HEK293 (cell line): ENCODE measurements around the gene NAT14.

Source experiments
- CTCF ChIA-PET: fragments of 350-600 bp; formaldehyde crosslinking; extraction: SDS; loops from one replicate; lab custom pipeline; 2021; ENCODE audit warnings: antibody characterized with exemption; lab: Yijun Ruan, JAX
- POLR2A ChIA-PET: fragments of 300-600 bp; formaldehyde crosslinking; extraction: SDS; loops from one replicate; lab custom pipeline; 2020; ENCODE audit warnings: antibody characterized with exemption, inconsistent platforms; lab: Yijun Ruan, JAX
- H3K27ac ChIP-seq: fragments of 200-500 bp; sonication (Bioruptor generic); 2 replicates; pipeline ENCODE4 v1.5.1; 2014; ENCODE audit warnings: low read depth, low read length, control low read depth, inconsistent platforms; ENCODE audit errors: extremely low read depth
- H3K36me3 ChIP-seq, 2 experiments: fragments of 200-500 bp in 1 of 2; sonication (Bioruptor generic) in 1 of 2; 1 replicate in 1 of 2; 2 replicates in 1 of 2; pipeline ENCODE4 v1.5.1; 2014 to 2017; ENCODE audit warnings: inconsistent platforms in 2 of 2, low read length in 2 of 2; ENCODE audit not compliant: control insufficient read depth in 2 of 2, insufficient read depth in 1 of 2
- H3K4me1 ChIP-seq: fragments of 200-500 bp; sonication (Bioruptor generic); 2 replicates; pipeline ENCODE4 v1.5.1; 2014; ENCODE audit warnings: mild to moderate bottlenecking, low read length, inconsistent platforms; ENCODE audit not compliant: control insufficient read depth, insufficient read depth
- H3K4me3 ChIP-seq: 2 replicates; pipeline ENCODE4 v1.5.1; 2011; ENCODE audit warnings: low read depth, mild to moderate bottlenecking, control low read depth, low read length, moderate library complexity
- H3K9me3 ChIP-seq: fragments of 200-500 bp; sonication (Bioruptor generic); 2 replicates; pipeline ENCODE4 v1.5.1; 2014; ENCODE audit warnings: low read depth, low read length, inconsistent platforms; ENCODE audit not compliant: control insufficient read depth, insufficient read depth
- EGR2 ChIP-seq: fragments of 450-650 bp; formaldehyde crosslinking; IDR thresholded peaks from 2 replicates; pipeline ENCODE4 v1.5.1; 2016; ENCODE audit warnings: low read depth, missing biosample characterization, missing genetic modification characterization
- GLIS1 ChIP-seq: fragments of 450-650 bp; formaldehyde crosslinking; IDR thresholded peaks from 2 replicates; pipeline ENCODE4 v1.5.1; 2016; ENCODE audit warnings: missing biosample characterization, missing genetic modification characterization
- GLIS2 ChIP-seq: fragments of 450-650 bp; formaldehyde crosslinking; IDR thresholded peaks from 2 replicates; pipeline ENCODE4 v1.5.1; 2016; ENCODE audit warnings: missing biosample characterization, missing genetic modification characterization
- HOXC10 ChIP-seq: sonication (generic); formaldehyde crosslinking; IDR thresholded peaks from 2 replicates; pipeline ENCODE4 v1.8.1; 2023; ENCODE audit warnings: mild to moderate bottlenecking, missing genetic modification reagents
- KLF1 ChIP-seq: fragments of 450-650 bp; formaldehyde crosslinking; IDR thresholded peaks from 2 replicates; pipeline ENCODE4 v1.5.1; 2016; ENCODE audit warnings: missing biosample characterization, missing genetic modification characterization
- KLF9 ChIP-seq: fragments of 450-650 bp; formaldehyde crosslinking; IDR thresholded peaks from 2 replicates; pipeline ENCODE4 v1.5.1; 2016; ENCODE audit warnings: missing biosample characterization, missing genetic modification characterization, low read depth
- PATZ1 ChIP-seq: fragments of 450-650 bp; formaldehyde crosslinking; IDR thresholded peaks from 2 replicates; pipeline ENCODE4 v1.5.1; 2016; ENCODE audit warnings: missing biosample characterization, missing genetic modification characterization
- PBX3 ChIP-seq: sonication (generic); formaldehyde crosslinking; IDR thresholded peaks from 2 replicates; pipeline ENCODE4 v1.8.1; 2022; ENCODE audit warnings: mild to moderate bottlenecking, moderate library complexity, missing genetic modification reagents
- SP2 ChIP-seq: fragments of 450-650 bp; formaldehyde crosslinking; IDR thresholded peaks from 2 replicates; pipeline ENCODE4 v1.5.1; 2016; ENCODE audit warnings: missing biosample characterization, missing genetic modification characterization
- SP3 ChIP-seq: fragments of 450-650 bp; formaldehyde crosslinking; IDR thresholded peaks from 2 replicates; pipeline ENCODE4 v1.5.1; 2016; ENCODE audit warnings: missing biosample characterization, missing genetic modification characterization
- ZBTB26 ChIP-seq: fragments of 450-650 bp; formaldehyde crosslinking; optimal IDR thresholded peaks from 2 replicates; pipeline ENCODE3; 2016; ENCODE audit warnings: missing biosample characterization, mild to moderate bottlenecking, missing genetic modification characterization
- ZBTB8A ChIP-seq: fragments of 450-650 bp; formaldehyde crosslinking; IDR thresholded peaks from 2 replicates; pipeline ENCODE4 v1.5.1; 2016; ENCODE audit warnings: missing biosample characterization, missing genetic modification characterization
- ZFHX2 ChIP-seq: fragments of 450-650 bp; formaldehyde crosslinking; conservative IDR thresholded peaks from 2 replicates; pipeline ENCODE4 v1.5.1; 2016; ENCODE audit warnings: missing biosample characterization, missing genetic modification characterization
- ZFP37 ChIP-seq: fragments of 450-650 bp; formaldehyde crosslinking; IDR thresholded peaks from 2 replicates; pipeline ENCODE4 v1.5.1; 2016; ENCODE audit warnings: missing biosample characterization, missing genetic modification characterization
- ZFP69B ChIP-seq: fragments of 450-650 bp; formaldehyde crosslinking; IDR thresholded peaks from 2 replicates; pipeline ENCODE4 v1.5.1; 2016; ENCODE audit warnings: missing biosample characterization, missing genetic modification characterization
- ZNF184 ChIP-seq: fragments of 450-650 bp; IDR thresholded peaks from 2 replicates; pipeline ENCODE4 v1.5.1; 2018; ENCODE audit warnings: missing biosample characterization, mild to moderate bottlenecking, missing genetic modification characterization
- ZNF335 ChIP-seq: fragments of 450-650 bp; formaldehyde crosslinking; conservative IDR thresholded peaks from 2 replicates; pipeline ENCODE4 v1.5.1; 2016; ENCODE audit warnings: missing biosample characterization, missing genetic modification characterization
- ZNF341 ChIP-seq: fragments of 450-650 bp; formaldehyde crosslinking; IDR thresholded peaks from 2 replicates; pipeline ENCODE4; 2016; ENCODE audit warnings: low read depth, missing biosample characterization, missing genetic modification characterization
- ZNF391 ChIP-seq: fragments of 450-650 bp; formaldehyde crosslinking; IDR thresholded peaks from 2 replicates; pipeline ENCODE4 v1.5.1; 2016; ENCODE audit warnings: low read depth, missing biosample characterization, missing genetic modification characterization, borderline replicate concordance
- ZNF423 ChIP-seq: fragments of 450-650 bp; formaldehyde crosslinking; IDR thresholded peaks from 2 replicates; pipeline ENCODE4 v1.5.1; 2016; ENCODE audit warnings: missing biosample characterization, missing genetic modification characterization
- ZNF48 ChIP-seq: fragments of 450-650 bp; formaldehyde crosslinking; IDR thresholded peaks from 2 replicates; pipeline ENCODE4 v1.5.1; 2016; ENCODE audit warnings: missing biosample characterization, missing genetic modification characterization
- ZNF514 ChIP-seq: fragments of 450-650 bp; formaldehyde crosslinking; IDR thresholded peaks from 2 replicates; pipeline ENCODE4 v1.5.1; 2016; ENCODE audit warnings: missing biosample characterization, missing genetic modification characterization
- ZNF549 ChIP-seq: fragments of 450-650 bp; IDR thresholded peaks from 2 replicates; pipeline ENCODE4 v1.5.1; 2018; ENCODE audit warnings: missing biosample characterization, missing genetic modification characterization, mild to moderate bottlenecking, inconsistent platforms, moderate library complexity
- ZNF571 ChIP-seq: fragments of 450-650 bp; formaldehyde crosslinking; IDR thresholded peaks from 2 replicates; pipeline ENCODE4 v1.5.0; 2017; ENCODE audit warnings: missing biosample characterization, missing genetic modification characterization
- ZNF580 ChIP-seq: fragments of 450-650 bp; formaldehyde crosslinking; IDR thresholded peaks from 2 replicates; pipeline ENCODE4 v1.5.1; 2016; ENCODE audit warnings: missing biosample characterization, missing genetic modification characterization
- ZNF660 ChIP-seq: fragments of 450-650 bp; IDR thresholded peaks from 2 replicates; pipeline ENCODE4 v1.5.1; 2018; ENCODE audit warnings: missing biosample characterization, mild to moderate bottlenecking, missing genetic modification characterization
- ZNF768 ChIP-seq: fragments of 450-650 bp; formaldehyde crosslinking; IDR thresholded peaks from 2 replicates; pipeline ENCODE4 v1.5.1; 2018; ENCODE audit warnings: missing biosample characterization, mild to moderate bottlenecking, missing genetic modification characterization
- ZSCAN30 ChIP-seq: fragments of 450-650 bp; IDR thresholded peaks from 2 replicates; pipeline ENCODE4 v1.5.1; 2018; ENCODE audit warnings: missing biosample characterization, mild to moderate bottlenecking, missing genetic modification characterization, moderate library complexity

The NAT14 gene

GRCh38 chr19:55441692-55442321 lies 43.2 kb upstream of the NAT14 start:
- ChIA-PET CTCF (interaction anchor here (0.7 to 1.7 kb wide), 2 partner anchors 25 to 1313 kb away, joined by 3 to 5 read pairs; no protein-coding TSS in a partner anchor), POLR2A (interaction anchor here (0.6 kb wide), 1 partner anchor 32 kb away, joined by 5 read pairs; no protein-coding TSS in a partner anchor)
- no peaks in the 10 kb centered on the region for H3K9me3 ChIP-seq
- H3K27ac ChIP-seq, result no peak overlapping the region
- no peak overlapping the region for H3K4me3 ChIP-seq
- H3K4me1 ChIP-seq, result peaks cover 3% of the 10 kb centered on the region; the same call in 1 of the 2 replicates
- peak; percentile 72 for TF ChIP-seq ZFHX2
- peak; percentile 34 for TF ChIP-seq SP2 (tag by site-specific recombination)
- no peak for TF ChIP-seq ZFP37 (tag by site-specific recombination)
- peak; percentile 22 for TF ChIP-seq ZBTB26 (tag by site-specific recombination)
- 0 out of 2 replicates have a peak, but pooled peaks have one; percentile 11 for TF ChIP-seq EGR2 (tag by site-specific recombination)
- peak; percentile 54 for TF ChIP-seq ZBTB8A (tag by site-specific recombination)
- peak; percentile 22; the same call in 1 of the 2 replicates for TF ChIP-seq GLIS1 (tag by site-specific recombination)
- TF ChIP-seq ZNF391, result no peak
- peak; percentile 72 for TF ChIP-seq SP3
- peak; percentile 18; the same call in 1 of the 2 replicates for TF ChIP-seq KLF9 (tag by site-specific recombination)
- no peak for TF ChIP-seq ZNF423 (tag by site-specific recombination)
- TF ChIP-seq ZNF768 (tag by site-specific recombination), result 0 out of 2 replicates have a peak, but pooled peaks have one; percentile 27
- 0 out of 2 replicates have a peak, but pooled peaks have one; percentile 22 for TF ChIP-seq PBX3 (CRISPR knock-in tag)
- 0 out of 2 replicates have a peak, but pooled peaks have one; percentile 14 for TF ChIP-seq ZNF335
- 0 out of 2 replicates have a peak, but pooled peaks have one; percentile 23 for TF ChIP-seq GLIS2
- TF ChIP-seq PATZ1, result peak; percentile 49
- peak; percentile 76; the same call in 1 of the 2 replicates for TF ChIP-seq KLF1 (tag by site-specific recombination)
- TF ChIP-seq ZNF571, result no peak
- no peak for TF ChIP-seq ZNF341 (tag by site-specific recombination)
- TF ChIP-seq ZSCAN30 (tag by site-specific recombination), result no peak
- no peak for TF ChIP-seq HOXC10 (CRISPR knock-in tag)
- H3K36me3 ChIP-seq, result no peaks in the 10 kb centered on the region

- Histone ChIP-seq H3K27ac (no peak overlapping the region), H3K4me3 (0 out of 2 replicates have a peak overlapping the region, but pooled peaks have one; percentile 3), H3K4me1 (peaks cover 3% of the 10 kb centered on the region; the same call in 1 of the 2 replicates), H3K9me3 (no peaks in the 10 kb centered on the region), H3K36me3 (no peaks in the 10 kb centered on the region)
- ChIA-PET POLR2A (interaction anchor here (0.6 kb wide), 1 partner anchor 33 kb away, joined by 5 read pairs; no protein-coding TSS in a partner anchor), CTCF (interaction anchor here (1.7 kb wide), 1 partner anchor 24 kb away, joined by 5 read pairs; no protein-coding TSS in a partner anchor)
- TF ChIP-seq ZFP69B (tag by site-specific recombination) (no peak), ZNF549 (tag by site-specific recombination) (no peak), PBX3 (CRISPR knock-in tag) (no peak), ZNF660 (tag by site-specific recombination) (no peak), ZNF580 (tag by site-specific recombination) (no peak), ZNF48 (tag by site-specific recombination) (no peak), ZNF184 (tag by site-specific recombination) (no peak), ZNF514 (tag by site-specific recombination) (no peak), ZBTB26 (tag by site-specific recombination) (no peak)
These were observed 42.5 kb upstream of the NAT14 start for GRCh38 chr19:55442372-55442961.
